GM10847 (cell line): Measurements from ENCODE around the gene PVALB.

Experiments
- POLR2A ChIP-seq: IDR thresholded peaks from 2 replicates; pipeline ENCODE4 v1.6.1; 2011; ENCODE audit not compliant: insufficient read length; ENCODE audit errors: extremely low read depth

The PVALB gene

GRCh38 chr22:36760786-36761185 is 56.0 kb downstream of the PVALB start:
- no peak for TF ChIP-seq POLR2A

DNA sequence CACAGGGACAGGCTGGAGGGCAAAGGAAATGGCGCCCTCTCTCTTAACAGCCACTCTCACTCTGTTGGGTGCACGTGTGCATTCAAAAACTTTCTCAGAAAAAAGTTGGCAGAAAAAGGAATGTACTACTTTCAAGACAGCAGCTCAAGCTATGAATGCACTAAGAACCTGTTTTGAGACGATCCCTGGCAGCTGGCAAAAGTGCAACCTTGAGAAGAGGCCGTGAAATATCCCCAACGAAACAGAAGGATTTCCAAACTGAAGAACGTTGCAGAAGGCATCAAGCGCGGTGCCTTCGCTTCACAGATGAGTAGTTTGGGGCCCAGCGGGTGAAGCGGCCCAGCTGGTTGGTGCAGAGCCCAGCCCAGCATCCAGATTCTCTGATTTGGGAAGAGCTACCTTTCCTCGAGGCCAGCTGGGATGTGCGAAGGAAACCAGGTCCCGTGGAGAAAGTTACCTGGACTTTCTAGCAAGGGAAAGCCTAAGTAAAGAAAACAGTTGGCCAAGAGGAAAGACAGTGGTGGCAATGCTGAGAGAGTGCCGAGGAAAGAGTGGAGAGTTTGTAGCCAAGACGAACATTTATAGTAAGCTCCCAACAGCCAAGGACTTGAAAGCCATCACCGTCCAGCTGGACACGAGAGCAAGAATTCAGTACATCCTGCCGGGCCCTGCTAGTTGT is 57.2 kb downstream of the PVALB start:
- no peak for TF ChIP-seq POLR2A

- TF ChIP-seq POLR2A = no peak
Measured at GRCh38 chr22:36758792-36759271, 58.0 kb downstream of the PVALB start.

DNA sequence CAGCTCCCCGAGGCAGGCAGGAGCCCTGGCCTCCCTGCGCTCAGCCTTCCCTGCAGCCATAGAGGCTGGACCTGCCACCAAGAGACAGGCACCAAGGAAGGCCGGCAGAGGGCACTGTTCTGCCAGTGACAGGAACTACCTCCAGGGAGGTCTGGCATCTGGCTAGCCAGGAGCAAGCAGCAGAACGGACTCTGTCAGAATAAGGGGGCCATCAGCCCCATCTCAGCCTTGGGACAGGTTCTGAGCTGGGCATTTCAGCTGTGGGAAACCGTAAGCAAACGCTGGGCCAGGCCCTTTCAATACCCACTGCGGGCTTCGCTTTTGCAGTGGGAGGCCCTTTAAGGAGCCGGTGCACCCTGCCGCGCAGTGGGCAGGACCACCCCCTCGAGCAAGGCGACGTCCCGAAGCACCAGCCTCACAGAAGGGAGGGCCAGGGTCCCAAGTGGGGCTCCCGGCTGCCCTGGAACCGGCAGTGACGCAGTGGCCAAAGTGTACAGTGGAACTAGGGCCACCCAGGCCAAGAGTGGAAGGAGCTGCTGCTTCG is 59.1 kb downstream of the PVALB start:
- no peak for TF ChIP-seq POLR2A

DNA sequence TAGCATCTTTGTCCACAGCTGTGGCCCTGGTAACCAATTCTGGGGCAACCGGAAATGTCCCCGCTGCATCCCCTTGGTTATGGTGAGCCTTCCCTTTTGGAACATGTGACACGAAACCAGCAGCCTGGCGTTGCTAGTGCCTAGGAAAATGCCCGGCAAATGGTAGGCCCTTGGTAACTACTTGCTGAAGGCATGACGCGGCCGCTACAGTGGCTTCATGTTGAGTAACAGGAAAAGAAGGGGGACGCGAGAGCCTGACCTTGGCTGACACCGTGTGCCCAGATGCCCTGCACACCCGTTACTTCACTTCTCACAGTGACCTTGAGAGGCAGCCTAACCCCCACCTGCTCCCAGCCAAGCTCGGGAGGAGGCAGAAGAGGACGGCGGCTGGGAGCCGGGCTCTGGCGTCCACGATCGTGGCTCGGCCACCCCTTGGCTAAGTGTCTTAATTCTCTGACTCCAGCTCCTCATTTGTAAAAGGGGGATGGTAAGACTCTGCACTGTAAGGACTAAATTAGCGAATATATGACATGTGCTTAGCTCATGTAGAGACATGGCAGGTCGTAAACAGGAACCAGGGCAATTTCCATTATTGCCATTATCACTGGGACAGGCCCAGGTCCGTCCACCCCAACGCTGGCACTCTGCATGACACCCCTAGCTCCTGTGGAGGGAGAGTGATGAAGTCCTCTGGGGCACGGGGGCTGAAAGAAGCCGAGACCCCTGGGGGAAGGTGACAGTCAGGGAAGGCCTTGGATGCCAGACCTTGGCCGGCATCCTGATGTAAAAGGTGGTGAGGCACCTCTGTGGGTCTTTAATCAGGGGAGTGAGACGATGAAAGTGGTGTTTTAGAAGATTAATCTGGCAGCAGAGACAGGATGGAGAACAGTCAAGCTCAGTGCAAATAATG is 59.8 kb downstream of the PVALB start:
- no peak for TF ChIP-seq POLR2A

GRCh38 chr22:36756031-36756430 is 60.8 kb downstream of the PVALB start:
- TF ChIP-seq POLR2A = no peak

GRCh38 chr22:36755316-36755715 is 61.5 kb downstream of the PVALB start:
- no peak for TF ChIP-seq POLR2A

- no peak for TF ChIP-seq POLR2A
Measured at GRCh38 chr22:36753916-36754315, 62.9 kb downstream of the PVALB start.

DNA sequence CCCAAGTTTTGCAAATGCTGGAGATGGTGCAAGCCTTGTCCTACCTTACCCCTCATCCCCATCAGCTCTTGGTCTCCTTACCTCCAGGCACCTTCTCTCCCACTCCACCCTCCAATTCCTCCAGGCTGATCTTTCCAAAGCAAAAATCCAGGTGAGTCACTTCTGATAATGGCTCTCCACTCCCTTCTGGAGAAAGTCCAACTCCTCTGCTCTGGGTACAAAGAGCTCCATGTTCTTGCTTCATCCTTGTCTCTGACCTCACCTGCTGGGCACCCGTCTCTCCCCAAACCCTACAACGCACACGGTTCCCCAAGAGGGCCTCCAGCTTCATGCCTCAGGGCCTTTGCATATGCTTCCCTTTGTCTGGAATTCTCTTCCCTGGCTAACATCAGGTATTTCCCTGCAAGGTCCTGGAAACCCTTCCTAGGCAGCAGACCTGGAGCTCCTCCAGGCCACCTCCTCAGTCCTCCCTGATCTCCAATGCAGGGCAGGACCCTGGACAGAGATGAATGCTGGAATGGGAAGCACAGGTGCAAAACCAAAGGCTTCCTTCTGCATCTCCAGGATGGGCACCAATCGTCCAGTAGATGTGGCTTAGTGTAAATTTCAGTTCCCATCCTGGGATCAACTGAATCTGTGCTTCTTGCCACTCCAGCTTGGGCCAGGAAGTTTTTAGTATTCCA is 63.6 kb downstream of the PVALB start:
- no peak for TF ChIP-seq POLR2A
